Purkinje cell (primary cell): ENCODE data around the gene PRSS8. TPM values are rescaled to one million over a fixed set of nuclear protein-coding genes. Genes with fewer than 3 reads are reported as not detected.

Experiments
- polyA plus RNA-seq: library from polyadenylated mRNA; unstranded; fragments of >200 nt; fragmentation: Nextera tagmentation; gene quantifications from 2 replicates; pipeline ENCODE4 v1.2.1, GENCODE V29; 2014

The PRSS8 gene
- polyA plus RNA-seq = not detected in 2 replicates

DNA sequence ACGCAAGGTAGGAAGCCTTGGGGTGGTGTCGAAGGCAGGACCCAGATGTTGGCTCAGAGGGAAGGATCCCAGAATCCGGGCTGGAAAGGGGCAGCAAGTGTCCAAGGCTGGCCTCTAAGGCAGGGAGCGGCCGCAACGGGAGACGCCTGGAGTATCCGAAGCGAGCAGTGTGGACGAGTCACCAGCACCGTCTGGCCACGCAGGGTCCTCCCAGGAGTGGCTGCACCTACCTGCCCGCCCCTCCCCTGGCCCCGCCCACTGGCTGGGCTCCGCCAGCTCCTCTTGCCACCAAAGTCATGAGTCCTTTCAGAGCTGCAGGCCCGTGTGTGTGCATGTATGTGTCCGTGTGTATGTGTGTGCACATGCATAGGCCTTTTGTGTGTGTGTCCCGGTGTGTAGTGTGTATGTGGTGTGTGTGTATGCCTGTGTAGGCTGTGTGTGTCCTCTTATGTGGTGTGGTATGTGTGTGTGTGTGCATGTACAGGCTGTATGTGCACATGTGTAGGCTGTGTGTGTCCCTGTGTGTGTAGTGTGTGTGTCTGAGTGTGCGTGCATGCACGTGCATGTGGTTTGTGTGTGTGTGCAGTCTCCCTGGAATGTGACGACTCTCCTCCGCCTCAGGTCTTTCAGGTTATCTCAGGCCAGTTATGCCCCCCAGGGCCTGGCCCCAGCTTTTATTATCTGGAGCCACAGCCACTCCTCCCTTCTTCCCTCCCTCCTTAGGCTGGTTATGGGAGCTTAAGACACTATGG, at the start of gene PRSS8:
Gene PRSS8, minus strand, starts transcription at position 193 of the 752 bp plus-strand sequence. CDS start 229 bp downstream, outside the sequence.

GRCh38 chr16:31179747-31180459, 44.4 kb upstream of the PRSS8 start, which contains the start of gene FUS:
TSS of gene FUS (plus strand) at chr16:31180139. CDS start at chr16:31180215, 76 bp downstream.

GRCh38 chr16:31149894-31150890, 14.7 kb upstream of the PRSS8 start, which contains the start of gene PRSS36:
TSS of gene PRSS36 (minus strand) at chr16:31150066. CDS start at chr16:31150035, 31 bp downstream.

GRCh38 chr16:31117384-31118222, 17.9 kb downstream of the PRSS8 start, which contains the start of gene KAT8:
TSS of gene KAT8 (plus strand) at chr16:31117664. CDS start at chr16:31117682, 18 bp downstream.

GRCh38 chr16:31108035-31108793, 27.3 kb downstream of the PRSS8 start, which contains the start of gene BCKDK:
TSS of gene BCKDK (plus strand) at chr16:31108386. CDS start at chr16:31109224, 838 bp downstream.

GRCh38 chr16:31094424-31095120, 41.0 kb downstream of the PRSS8 start, which contains the start of gene VKORC1:
TSS of gene VKORC1 (minus strand) at chr16:31094797. CDS start at chr16:31094729, 68 bp downstream.

GRCh38 chr16:31088459-31089183, 46.9 kb downstream of the PRSS8 start, which contains the start of gene PRSS53:
TSS of gene PRSS53 (minus strand) at chr16:31088943. CDS start at chr16:31088809, 134 bp downstream.

Other genes with a start within 250 kb of the PRSS8 start
- gene BCL7C, start 241.7 kb downstream of the PRSS8 start, polyA plus RNA-seq = 2.1 and 3.7 TPM in 2 replicates
- 0.15 TPM in 1 of 2 replicates, not detected in the other for gene CTF1, start 239.1 kb downstream of the PRSS8 start, polyA plus RNA-seq
- gene FBXL19, start 212.2 kb downstream of the PRSS8 start, polyA plus RNA-seq = 0.52 TPM in 1 of 2 replicates, not detected in the other
- gene ORAI3, start 186.7 kb downstream of the PRSS8 start, polyA plus RNA-seq = 58.6 and 83.0 TPM in 2 replicates
- gene SETD1A, start 178.0 kb downstream of the PRSS8 start, polyA plus RNA-seq = 0.27 and 0.34 TPM in 2 replicates
- not detected in 2 replicates for gene HSD3B7, start 150.5 kb downstream of the PRSS8 start, polyA plus RNA-seq
- gene STX1B, start 125.1 kb downstream of the PRSS8 start, polyA plus RNA-seq = 2.5 and 3.0 TPM in 2 replicates
- 15.6 and 16.6 TPM in 2 replicates for gene STX4, start 102.2 kb downstream of the PRSS8 start, polyA plus RNA-seq
- 0.11 TPM in 1 of 2 replicates, not detected in the other for gene ZNF668, start 61.5 kb downstream of the PRSS8 start, polyA plus RNA-seq
- gene ZNF646, start 61.3 kb downstream of the PRSS8 start, polyA plus RNA-seq = 0.20 and 0.43 TPM in 2 replicates
- gene PRSS53, start 46.8 kb downstream of the PRSS8 start, polyA plus RNA-seq = not detected in 2 replicates
- gene VKORC1, start 40.9 kb downstream of the PRSS8 start, polyA plus RNA-seq = 47.0 and 48.3 TPM in 2 replicates
- gene BCKDK, start 27.3 kb downstream of the PRSS8 start, polyA plus RNA-seq = 8.4 and 10.6 TPM in 2 replicates
- gene KAT8, start 18.1 kb downstream of the PRSS8 start, polyA plus RNA-seq = 16.0 and 16.5 TPM in 2 replicates
- 0.43 and 1.8 TPM in 2 replicates for gene PRSS36, start 14.3 kb upstream of the PRSS8 start, polyA plus RNA-seq
- gene FUS, start 44.4 kb upstream of the PRSS8 start, polyA plus RNA-seq = 41.0 and 45.9 TPM in 2 replicates
- gene PYCARD, start 67.0 kb upstream of the PRSS8 start, polyA plus RNA-seq = 0.41 TPM in 1 of 2 replicates, not detected in the other
- gene TRIM72, start 78.4 kb upstream of the PRSS8 start, polyA plus RNA-seq = not detected in 2 replicates
- 0.94 and 1.6 TPM in 2 replicates for gene PYDC1, start 81.4 kb upstream of the PRSS8 start, polyA plus RNA-seq
- not detected in 2 replicates for gene ITGAM, start 124.2 kb upstream of the PRSS8 start, polyA plus RNA-seq
- gene ITGAX, start 219.4 kb upstream of the PRSS8 start, polyA plus RNA-seq = 0.28 TPM in 1 of 2 replicates, not detected in the other